ENCODE data around the gene ANKRD9. TPM values are rescaled to one million over a fixed set of nuclear protein-coding genes. Genes with fewer than 3 reads are reported as not detected.

The ANKRD9 gene
- polyA plus RNA-seq, 1 donor from 2014 or later, result 1.5 TPM

DNA sequence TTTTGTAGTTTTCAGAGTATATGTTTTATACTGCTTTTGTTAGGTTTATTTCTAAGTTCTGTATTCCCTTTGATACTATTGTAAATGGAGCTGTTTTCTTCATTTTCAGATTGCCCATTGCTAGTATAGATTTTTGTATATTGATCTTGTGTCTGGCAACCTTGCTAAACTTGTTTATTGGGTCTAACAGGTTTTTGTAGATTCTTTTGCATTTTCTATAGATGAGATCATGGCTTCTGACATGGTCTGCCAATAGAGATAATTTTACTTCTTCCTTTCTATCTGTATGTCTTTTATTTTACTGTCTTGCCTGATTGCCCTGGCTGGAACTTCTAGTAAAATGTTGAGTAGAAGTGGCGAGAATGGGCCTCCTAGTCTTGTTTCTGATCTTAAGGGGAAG is 40.3 kb downstream of the ANKRD9 start:
- no peaks in the 10 kb centered on the region for H3K9me3 ChIP-seq (ENCODE audit: low read length)
- H2AFZ ChIP-seq (ENCODE audit: low read depth, low read length), result no peak overlapping the region
- TF ChIP-seq POLR2AphosphoS5 (IDR thresholded peaks at IDR 0.05), result no peak
- TF ChIP-seq RAD21 (conservative IDR thresholded peaks at IDR 0.05), result no peak
- no peak for TF ChIP-seq SMC3 (conservative IDR thresholded peaks at IDR 0.05; ENCODE audit: poor library complexity)
- TF ChIP-seq, protein P1, sequence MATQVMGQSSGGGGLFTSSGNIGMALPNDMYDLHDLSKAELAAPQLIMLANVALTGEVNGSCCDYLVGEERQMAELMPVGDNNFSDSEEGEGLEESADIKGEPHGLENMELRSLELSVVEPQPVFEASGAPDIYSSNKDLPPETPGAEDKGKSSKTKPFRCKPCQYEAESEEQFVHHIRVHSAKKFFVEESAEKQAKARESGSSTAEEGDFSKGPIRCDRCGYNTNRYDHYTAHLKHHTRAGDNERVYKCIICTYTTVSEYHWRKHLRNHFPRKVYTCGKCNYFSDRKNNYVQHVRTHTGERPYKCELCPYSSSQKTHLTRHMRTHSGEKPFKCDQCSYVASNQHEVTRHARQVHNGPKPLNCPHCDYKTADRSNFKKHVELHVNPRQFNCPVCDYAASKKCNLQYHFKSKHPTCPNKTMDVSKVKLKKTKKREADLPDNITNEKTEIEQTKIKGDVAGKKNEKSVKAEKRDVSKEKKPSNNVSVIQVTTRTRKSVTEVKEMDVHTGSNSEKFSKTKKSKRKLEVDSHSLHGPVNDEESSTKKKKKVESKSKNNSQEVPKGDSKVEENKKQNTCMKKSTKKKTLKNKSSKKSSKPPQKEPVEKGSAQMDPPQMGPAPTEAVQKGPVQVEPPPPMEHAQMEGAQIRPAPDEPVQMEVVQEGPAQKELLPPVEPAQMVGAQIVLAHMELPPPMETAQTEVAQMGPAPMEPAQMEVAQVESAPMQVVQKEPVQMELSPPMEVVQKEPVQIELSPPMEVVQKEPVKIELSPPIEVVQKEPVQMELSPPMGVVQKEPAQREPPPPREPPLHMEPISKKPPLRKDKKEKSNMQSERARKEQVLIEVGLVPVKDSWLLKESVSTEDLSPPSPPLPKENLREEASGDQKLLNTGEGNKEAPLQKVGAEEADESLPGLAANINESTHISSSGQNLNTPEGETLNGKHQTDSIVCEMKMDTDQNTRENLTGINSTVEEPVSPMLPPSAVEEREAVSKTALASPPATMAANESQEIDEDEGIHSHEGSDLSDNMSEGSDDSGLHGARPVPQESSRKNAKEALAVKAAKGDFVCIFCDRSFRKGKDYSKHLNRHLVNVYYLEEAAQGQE (IDR thresholded peaks at IDR 0.05; ENCODE audit: borderline replicate concordance), result no peak
- TF ChIP-seq, protein P2, sequence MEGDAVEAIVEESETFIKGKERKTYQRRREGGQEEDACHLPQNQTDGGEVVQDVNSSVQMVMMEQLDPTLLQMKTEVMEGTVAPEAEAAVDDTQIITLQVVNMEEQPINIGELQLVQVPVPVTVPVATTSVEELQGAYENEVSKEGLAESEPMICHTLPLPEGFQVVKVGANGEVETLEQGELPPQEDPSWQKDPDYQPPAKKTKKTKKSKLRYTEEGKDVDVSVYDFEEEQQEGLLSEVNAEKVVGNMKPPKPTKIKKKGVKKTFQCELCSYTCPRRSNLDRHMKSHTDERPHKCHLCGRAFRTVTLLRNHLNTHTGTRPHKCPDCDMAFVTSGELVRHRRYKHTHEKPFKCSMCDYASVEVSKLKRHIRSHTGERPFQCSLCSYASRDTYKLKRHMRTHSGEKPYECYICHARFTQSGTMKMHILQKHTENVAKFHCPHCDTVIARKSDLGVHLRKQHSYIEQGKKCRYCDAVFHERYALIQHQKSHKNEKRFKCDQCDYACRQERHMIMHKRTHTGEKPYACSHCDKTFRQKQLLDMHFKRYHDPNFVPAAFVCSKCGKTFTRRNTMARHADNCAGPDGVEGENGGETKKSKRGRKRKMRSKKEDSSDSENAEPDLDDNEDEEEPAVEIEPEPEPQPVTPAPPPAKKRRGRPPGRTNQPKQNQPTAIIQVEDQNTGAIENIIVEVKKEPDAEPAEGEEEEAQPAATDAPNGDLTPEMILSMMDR (IDR thresholded peaks at IDR 0.05; ENCODE audit: poor library complexity, severe bottlenecking), result no peak
- TF ChIP-seq EP300 (conservative IDR thresholded peaks at IDR 0.05; ENCODE audit: poor library complexity, severe bottlenecking), result no peak
- no peak for TF ChIP-seq MXI1 (conservative IDR thresholded peaks at IDR 0.05; ENCODE audit: poor library complexity, severe bottlenecking)
- no peak for TF ChIP-seq EZH2 (IDR thresholded peaks at IDR 0.05; ENCODE audit: borderline replicate concordance, insufficient read depth, low read length, poor library complexity, severe bottlenecking)
- TF ChIP-seq TAF1 (IDR thresholded peaks at IDR 0.05; ENCODE audit: low read depth), result no peak
- H3K4me3 ChIP-seq (ENCODE audit: low read length), result no peak overlapping the region
- H3K79me2 ChIP-seq (replicated peaks; ENCODE audit: insufficient read depth, low read length), result no peaks in the 10 kb centered on the region
- no peak overlapping the region for H3K27ac ChIP-seq (ENCODE audit: low read length)
- no peaks in the 10 kb centered on the region for H3K36me3 ChIP-seq (ENCODE audit: insufficient read depth, low read length)
- H3K4me2 ChIP-seq (ENCODE audit: low read length), result no peak overlapping the region
- no peaks in the 10 kb centered on the region for H3K9me2 ChIP-seq (ENCODE audit: insufficient read depth, low read length)
- H3F3A ChIP-seq (ENCODE audit: insufficient read depth, low read length, poor library complexity, severe bottlenecking), result no peaks in the 10 kb centered on the region
- no peaks in the 10 kb centered on the region for H4K20me1 ChIP-seq (ENCODE audit: insufficient read depth)
- H3K9ac ChIP-seq (ENCODE audit: low read length), result no peak overlapping the region
- no peaks in the 10 kb centered on the region for H3K27me3 ChIP-seq (ENCODE audit: insufficient read depth, low read depth, low read length)

DNA sequence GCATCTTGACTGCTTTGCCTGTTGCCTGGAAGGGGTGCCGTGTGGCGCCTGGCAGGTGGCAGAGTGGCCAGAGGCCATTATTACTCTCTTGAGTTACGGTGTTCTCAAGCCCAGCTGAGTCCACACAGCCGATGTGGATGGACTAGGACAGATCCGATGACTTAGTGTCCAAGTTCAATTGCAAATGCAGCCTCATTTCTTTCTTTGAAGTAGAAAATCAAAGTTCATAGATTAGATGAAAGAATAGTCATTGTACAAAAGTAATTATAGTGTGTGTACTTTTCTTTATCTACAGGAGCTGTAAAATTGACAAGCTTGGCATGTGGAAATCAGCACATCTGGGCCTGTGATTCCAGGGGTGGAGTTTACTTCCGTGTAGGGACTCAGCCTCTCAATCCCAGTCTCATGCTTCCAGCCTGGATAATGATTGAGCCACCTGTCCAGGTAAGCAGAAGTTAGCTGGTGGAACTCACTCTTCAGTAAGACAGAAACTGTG is 44.7 kb downstream of the ANKRD9 start:
- H3K27me3 ChIP-seq (ENCODE audit: insufficient read depth, low read depth, low read length), result no peaks in the 10 kb centered on the region
- no peaks in the 10 kb centered on the region for H3K9me2 ChIP-seq (ENCODE audit: insufficient read depth, low read length)
- TF ChIP-seq RAD21 (conservative IDR thresholded peaks at IDR 0.05), result no peak
- TF ChIP-seq, protein P1 (IDR thresholded peaks at IDR 0.05; ENCODE audit: borderline replicate concordance), result no peak
- H3K9me3 ChIP-seq (ENCODE audit: low read length), result no peaks in the 10 kb centered on the region
- H3K36me3 ChIP-seq (ENCODE audit: insufficient read depth, low read length), result no peaks in the 10 kb centered on the region
- no peak overlapping the region for H3K9ac ChIP-seq (ENCODE audit: low read length)
- no peaks in the 10 kb centered on the region for H3K79me2 ChIP-seq (replicated peaks; ENCODE audit: insufficient read depth, low read length)
- H3K27ac ChIP-seq (ENCODE audit: low read length), result no peak overlapping the region
- H3K4me2 ChIP-seq (ENCODE audit: low read length), result no peak overlapping the region
- no peaks in the 10 kb centered on the region for H4K20me1 ChIP-seq (ENCODE audit: insufficient read depth)
- H3F3A ChIP-seq (ENCODE audit: insufficient read depth, low read length, poor library complexity, severe bottlenecking), result no peaks in the 10 kb centered on the region
- H2AFZ ChIP-seq (ENCODE audit: low read depth, low read length), result no peak overlapping the region
- no peak overlapping the region for H3K4me3 ChIP-seq (ENCODE audit: low read length)

Data from neural cell (in vitro differentiated cells).